ENCODE data around the gene OPHN1. TPM values are rescaled to one million over a fixed set of nuclear protein-coding genes. Genes with fewer than 3 reads are reported as not detected.
"Not testable (repeated sequence)": the region's sequence is repeated elsewhere in the genome, so short reads cannot be mapped to it uniquely, and the experiment has no call there.

OPHN1 gene
- total RNA-seq, 4 donors from 2014 or later: 5.1 to 11.2 (median 8.0) TPM

- intact Hi-C loops (cut with DNase I): no loop called here
- no peak overlapping the region for H3K27ac ChIP-seq (replicated peaks in 1 of 4)
- 38% methylated on average over 1 of the region's 1 CpG for WGBS
Observed at GRCh38 chrX:68086709-68087108, 346.6 kb downstream of the OPHN1 start.

GRCh38 chrX:68084765-68085164, 348.5 kb downstream of the OPHN1 start:
- 47% methylated on average over 1 of the region's 1 CpG for WGBS
- Histone ChIP-seq H3K9me3 (no peaks in the 10 kb centered on the region), H3K36me3 (no peaks in the 10 kb centered on the region), H3K4me3 (no peak overlapping the region), H3K27me3 (no peaks in the 10 kb centered on the region), H3K4me1 (no peaks in the 10 kb centered on the region), H3K27ac (replicated peaks in 1 of 4) (peak overlapping the region in 1 of 4 donors; percentile 33)
- intact Hi-C loops (cut with DNase I): no loop called here
- no peak for DNase-seq (ENCODE audit: extremely low spot score)
- TF ChIP-seq POLR2A (IDR thresholded peaks at IDR 0.05; ENCODE audit: low read depth) (no peak), POLR2AphosphoS5 (IDR thresholded peaks at IDR 0.05) (no peak), CTCF (IDR thresholded peaks at IDR 0.05) (no peak), EP300 (IDR thresholded peaks at IDR 0.05) (no peak)

More at GRCh38 chrX:68086709-68087108, 346.6 kb downstream of the OPHN1 start:
- no peaks in the 10 kb centered on the region for H3K36me3 ChIP-seq
- no peak overlapping the region for H3K4me3 ChIP-seq
- no peaks in the 10 kb centered on the region for H3K9me3 ChIP-seq
- no peak for TF ChIP-seq CTCF (IDR thresholded peaks at IDR 0.05)
- TF ChIP-seq POLR2A (IDR thresholded peaks at IDR 0.05; ENCODE audit: low read depth): no peak
- no peak for TF ChIP-seq EP300 (IDR thresholded peaks at IDR 0.05)
- H3K27me3 ChIP-seq: no peaks in the 10 kb centered on the region
- no peaks in the 10 kb centered on the region for H3K4me1 ChIP-seq
- DNase-seq (ENCODE audit: extremely low spot score): no peak

GRCh38 chrX:68083510-68083909, 349.8 kb downstream of the OPHN1 start:
- intact Hi-C loops (cut with DNase I): no loop called here
- Histone ChIP-seq H3K27me3 (no peaks in the 10 kb centered on the region), H3K9me3 (no peaks in the 10 kb centered on the region), H3K4me1 (no peaks in the 10 kb centered on the region), H3K4me3 (no peak overlapping the region), H3K36me3 (no peaks in the 10 kb centered on the region), H3K27ac (replicated peaks in 1 of 4) (no peak overlapping the region)
- TF ChIP-seq POLR2AphosphoS5 (IDR thresholded peaks at IDR 0.05) (no peak), POLR2A (IDR thresholded peaks at IDR 0.05; ENCODE audit: low read depth) (no peak), EP300 (IDR thresholded peaks at IDR 0.05) (no peak), CTCF (IDR thresholded peaks at IDR 0.05) (no peak)
- WGBS: 59% methylated on average over 3 of the region's 3 CpGs
- DNase-seq (ENCODE audit: extremely low spot score): no peak

- H3K27ac ChIP-seq (replicated peaks in 1 of 4): no peak overlapping the region
- no peaks in the 10 kb centered on the region for H3K27me3 ChIP-seq
- H3K4me1 ChIP-seq: no peaks in the 10 kb centered on the region
- 86% methylated on average over 1 of the region's 1 CpG for WGBS
- no peak for TF ChIP-seq POLR2AphosphoS5 (IDR thresholded peaks at IDR 0.05)
- no peak for TF ChIP-seq EP300 (IDR thresholded peaks at IDR 0.05)
- TF ChIP-seq POLR2A (IDR thresholded peaks at IDR 0.05; ENCODE audit: low read depth): no peak
- no peak for TF ChIP-seq CTCF (IDR thresholded peaks at IDR 0.05)
- intact Hi-C loops (cut with DNase I): no loop called here
- H3K36me3 ChIP-seq: no peaks in the 10 kb centered on the region
- H3K4me3 ChIP-seq: no peak overlapping the region
- no peaks in the 10 kb centered on the region for H3K9me3 ChIP-seq
- no peak for DNase-seq (ENCODE audit: extremely low spot score)
Observed at GRCh38 chrX:68079961-68080360, 353.3 kb downstream of the OPHN1 start.

GRCh38 chrX:68078801-68079200, 354.5 kb downstream of the OPHN1 start:
- H3K4me1 ChIP-seq; H3K36me3 ChIP-seq; H3K9me3 ChIP-seq; H3K4me3 ChIP-seq; DNase-seq (ENCODE audit: extremely low spot score); intact Hi-C loops (cut with DNase I); H3K27me3 ChIP-seq; H3K27ac ChIP-seq (replicated peaks in 1 of 4): not testable (repeated sequence)
